GM23338 (cell line): Measurements from ENCODE around the gene THADA. TPM values are rescaled to one million over a fixed set of nuclear protein-coding genes. Genes with fewer than 3 reads are reported as not detected.

ENCODE experiments used
- ATAC-seq: fragments of 200-7000 bp; cut with Tn5 transposase; 3 replicates; pipeline ENCODE4 v1.9.1; 2020
- DNase-seq: peaks from one replicate; pipeline ENCODE4 v3.0.0-alpha.2; 2015; ENCODE audit warnings: low spot score
- H2AFZ ChIP-seq: fragments of 200-600 bp; sonication (generic); 2 replicates; pipeline ENCODE4 v1.8.0; 2016; ENCODE audit warnings: antibody characterized with exemption, mild to moderate bottlenecking, moderate library complexity
- H3F3A ChIP-seq: fragments of 200-600 bp; sonication (generic); replicated peaks from 2 replicates; pipeline ENCODE4 v1.8.0; 2017; ENCODE audit warnings: antibody characterized with exemption, mixed run types, low read depth
- H3K27ac ChIP-seq: fragments of 200-600 bp; sonication (generic); 2 replicates; pipeline ENCODE4 v1.6.1; 2016; ENCODE audit warnings: low read depth
- H3K27me3 ChIP-seq: fragments of 200-600 bp; sonication (generic); 2 replicates; pipeline ENCODE4 v1.8.0; 2016; ENCODE audit warnings: mild to moderate bottlenecking, mixed run types, moderate library complexity; ENCODE audit not compliant: insufficient read depth
- H3K36me3 ChIP-seq: fragments of 200-600 bp; sonication (generic); 2 replicates; pipeline ENCODE4 v1.8.0; 2016; ENCODE audit warnings: mild to moderate bottlenecking; ENCODE audit not compliant: insufficient read depth
- H3K4me1 ChIP-seq: fragments of 200-600 bp; sonication (generic); 2 replicates; pipeline ENCODE4 v1.8.0; 2016; ENCODE audit warnings: mild to moderate bottlenecking, moderate library complexity; ENCODE audit not compliant: insufficient read depth
- H3K4me2 ChIP-seq: fragments of 200-600 bp; sonication (generic); 2 replicates; pipeline ENCODE4 v1.7.1; 2017; ENCODE audit warnings: mixed run types
- H3K4me3 ChIP-seq: fragments of 200-600 bp; sonication (generic); 2 replicates; pipeline ENCODE4 v1.6.1; 2016; ENCODE audit warnings: mixed run types
- H3K79me2 ChIP-seq: fragments of 200-600 bp; sonication (generic); replicated peaks from 2 replicates; pipeline ENCODE4 v1.8.0; 2017; ENCODE audit warnings: mild to moderate bottlenecking; ENCODE audit not compliant: insufficient read depth
- H3K9me2 ChIP-seq: fragments of 200-600 bp; sonication (generic); 2 replicates; pipeline ENCODE4 v1.8.0; 2017; ENCODE audit not compliant: insufficient read depth
- H4K20me1 ChIP-seq: fragments of 200-600 bp; sonication (generic); replicated peaks from 2 replicates; pipeline ENCODE4 v1.8.0; 2017; ENCODE audit warnings: mild to moderate bottlenecking; ENCODE audit not compliant: insufficient read depth
- H3K27ac Mint-ChIP-seq: 2 replicates; pipeline ENCODE4 v1.8.0; 2020; ENCODE audit warnings: inconsistent platforms, mild to moderate bottlenecking, moderate library complexity, mixed read lengths
- H3K27me3 Mint-ChIP-seq: 3 replicates; pipeline ENCODE4 v1.8.0; 2022; ENCODE audit warnings: low read depth, mild to moderate bottlenecking, moderate library complexity, mixed read lengths, inconsistent platforms; ENCODE audit not compliant: insufficient read depth, poor library complexity
- H3K36me3 Mint-ChIP-seq: 3 replicates; pipeline ENCODE4 v1.8.0; 2021; ENCODE audit warnings: low read depth, mild to moderate bottlenecking, inconsistent platforms, moderate library complexity, mixed read lengths
- H3K4me1 Mint-ChIP-seq: 3 replicates; pipeline ENCODE4 v1.8.0; 2020; ENCODE audit warnings: mild to moderate bottlenecking, inconsistent platforms, mixed read lengths
- H3K4me3 Mint-ChIP-seq: 3 replicates; pipeline ENCODE4 v1.8.0; 2021; ENCODE audit warnings: moderate library complexity, mild to moderate bottlenecking, inconsistent platforms, mixed read lengths
- H3K9me3 Mint-ChIP-seq: 3 replicates; pipeline ENCODE4 v1.8.0; 2020; ENCODE audit warnings: moderate library complexity, mild to moderate bottlenecking, inconsistent platforms, mixed read lengths
- CREB1 ChIP-seq: fragments of 250-450 bp; sonication (Bioruptor Pico); IDR thresholded peaks from 2 replicates; pipeline ENCODE4 v1.5.0; 2020; ENCODE audit warnings: low read depth, mild to moderate bottlenecking, moderate library complexity
- CTCF ChIP-seq, 2 experiments: fragments of 200-600 bp in 1 of 2; sonication (generic) in 1 of 2; conservative IDR thresholded peaks; 2 replicates each; pipeline versions ENCODE4 v1.5.1 to v1.6.1; 2016 to 2017; ENCODE audit warnings: antibody characterized with exemption in 2 of 2, low read depth in 2 of 2, mild to moderate bottlenecking in 2 of 2, moderate library complexity in 1 of 2
- ETS1 ChIP-seq: IDR thresholded peaks from 2 replicates; pipeline ENCODE4 v1.6.1; 2016; ENCODE audit warnings: antibody characterized with exemption
- EZH2 ChIP-seq: fragments of 200-600 bp; sonication (generic); IDR thresholded peaks from one replicate; pipeline ENCODE4 v1.8.0; 2017; ENCODE audit warnings: antibody characterized with exemption, mild to moderate bottlenecking, low read depth; ENCODE audit not compliant: unreplicated experiment
- EZH2phosphoT487 ChIP-seq: fragments of 200-600 bp; sonication (generic); IDR thresholded peaks from one replicate; pipeline ENCODE4 v1.8.1; 2018; ENCODE audit warnings: antibody characterized with exemption; ENCODE audit not compliant: unreplicated experiment
- JUNB ChIP-seq: IDR thresholded peaks from one replicate; pipeline ENCODE4 v1.6.1; 2016; ENCODE audit warnings: antibody characterized with exemption; ENCODE audit not compliant: unreplicated experiment
- NANOG ChIP-seq: IDR thresholded peaks from 2 replicates; pipeline ENCODE4 v1.6.1; 2016; ENCODE audit warnings: antibody characterized with exemption, borderline replicate concordance
- POLR2AphosphoS5 ChIP-seq: IDR thresholded peaks from 2 replicates; pipeline ENCODE4 v1.6.1; 2016; ENCODE audit warnings: antibody characterized with exemption, low read depth
- REST ChIP-seq: IDR thresholded peaks from one replicate; pipeline ENCODE4 v1.6.1; 2018; ENCODE audit warnings: antibody characterized with exemption; ENCODE audit not compliant: unreplicated experiment
- STAT1 ChIP-seq: IDR thresholded peaks from one replicate; pipeline ENCODE4 v1.6.1; 2016; ENCODE audit warnings: antibody characterized with exemption; ENCODE audit not compliant: unreplicated experiment
- ZNF114 ChIP-seq: fragments of 250-450 bp; sonication (Bioruptor Pico); IDR thresholded peaks from 2 replicates; pipeline ENCODE4 v1.5.0; 2020; ENCODE audit warnings: mild to moderate bottlenecking, moderate library complexity
- ZNF331 ChIP-seq: fragments of 250-450 bp; sonication (Bioruptor Pico); IDR thresholded peaks from 2 replicates; pipeline ENCODE4 v1.5.0; 2020; ENCODE audit warnings: low read depth, mild to moderate bottlenecking, moderate library complexity
- polyA plus RNA-seq: library from polyadenylated mRNA; unstranded; fragments of >200 nt; fragmentation: Nextera tagmentation; extraction: Ambion mirVana; gene quantifications from 2 replicates; pipeline ENCODE4 v1.2.1, GENCODE V29; 2016
- total RNA-seq: library from RNA; depleted of rRNA; stranded (reverse); fragments of >200 nt; shearing (Covaris generic); gene quantifications from 2 replicates; pipeline ENCODE4 v1.2.3, GENCODE V29; 2014
- TF ChIP-seq, protein P1 (sequence below): fragments of 250-450 bp; sonication (Bioruptor Pico); IDR thresholded peaks from 2 replicates; pipeline ENCODE4 v1.5.0; 2020; ENCODE audit warnings: mild to moderate bottlenecking, moderate library complexity

The THADA gene
- total and polyA plus RNA-seq, 2 experiments from 2014 or later, result 17.0 to 30.7 TPM

DNA sequence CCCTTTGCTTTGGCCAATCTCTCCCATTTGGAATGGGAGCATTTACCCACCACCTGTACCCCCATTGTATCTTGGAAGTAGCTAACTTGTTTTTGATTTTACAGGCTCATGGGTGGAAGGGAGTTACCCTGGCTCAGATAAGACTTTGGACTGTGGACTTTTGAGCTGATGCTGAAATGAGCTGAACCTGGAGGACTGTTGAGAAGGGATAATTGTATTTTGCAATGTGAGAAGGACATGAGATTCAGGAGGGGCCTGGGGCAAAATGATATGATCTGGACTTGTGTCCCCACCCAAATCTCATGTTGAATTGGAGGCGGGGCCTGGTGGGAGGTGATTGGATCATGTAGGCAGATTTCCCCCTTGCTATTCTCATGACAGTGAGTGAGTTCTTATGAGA, 310.9 kb downstream of the THADA start:
- no peak overlapping the region for H3K27ac Mint-ChIP-seq

More for the DNA sequence above, 310.9 kb downstream of the THADA start:
- TF ChIP-seq, protein P1, sequence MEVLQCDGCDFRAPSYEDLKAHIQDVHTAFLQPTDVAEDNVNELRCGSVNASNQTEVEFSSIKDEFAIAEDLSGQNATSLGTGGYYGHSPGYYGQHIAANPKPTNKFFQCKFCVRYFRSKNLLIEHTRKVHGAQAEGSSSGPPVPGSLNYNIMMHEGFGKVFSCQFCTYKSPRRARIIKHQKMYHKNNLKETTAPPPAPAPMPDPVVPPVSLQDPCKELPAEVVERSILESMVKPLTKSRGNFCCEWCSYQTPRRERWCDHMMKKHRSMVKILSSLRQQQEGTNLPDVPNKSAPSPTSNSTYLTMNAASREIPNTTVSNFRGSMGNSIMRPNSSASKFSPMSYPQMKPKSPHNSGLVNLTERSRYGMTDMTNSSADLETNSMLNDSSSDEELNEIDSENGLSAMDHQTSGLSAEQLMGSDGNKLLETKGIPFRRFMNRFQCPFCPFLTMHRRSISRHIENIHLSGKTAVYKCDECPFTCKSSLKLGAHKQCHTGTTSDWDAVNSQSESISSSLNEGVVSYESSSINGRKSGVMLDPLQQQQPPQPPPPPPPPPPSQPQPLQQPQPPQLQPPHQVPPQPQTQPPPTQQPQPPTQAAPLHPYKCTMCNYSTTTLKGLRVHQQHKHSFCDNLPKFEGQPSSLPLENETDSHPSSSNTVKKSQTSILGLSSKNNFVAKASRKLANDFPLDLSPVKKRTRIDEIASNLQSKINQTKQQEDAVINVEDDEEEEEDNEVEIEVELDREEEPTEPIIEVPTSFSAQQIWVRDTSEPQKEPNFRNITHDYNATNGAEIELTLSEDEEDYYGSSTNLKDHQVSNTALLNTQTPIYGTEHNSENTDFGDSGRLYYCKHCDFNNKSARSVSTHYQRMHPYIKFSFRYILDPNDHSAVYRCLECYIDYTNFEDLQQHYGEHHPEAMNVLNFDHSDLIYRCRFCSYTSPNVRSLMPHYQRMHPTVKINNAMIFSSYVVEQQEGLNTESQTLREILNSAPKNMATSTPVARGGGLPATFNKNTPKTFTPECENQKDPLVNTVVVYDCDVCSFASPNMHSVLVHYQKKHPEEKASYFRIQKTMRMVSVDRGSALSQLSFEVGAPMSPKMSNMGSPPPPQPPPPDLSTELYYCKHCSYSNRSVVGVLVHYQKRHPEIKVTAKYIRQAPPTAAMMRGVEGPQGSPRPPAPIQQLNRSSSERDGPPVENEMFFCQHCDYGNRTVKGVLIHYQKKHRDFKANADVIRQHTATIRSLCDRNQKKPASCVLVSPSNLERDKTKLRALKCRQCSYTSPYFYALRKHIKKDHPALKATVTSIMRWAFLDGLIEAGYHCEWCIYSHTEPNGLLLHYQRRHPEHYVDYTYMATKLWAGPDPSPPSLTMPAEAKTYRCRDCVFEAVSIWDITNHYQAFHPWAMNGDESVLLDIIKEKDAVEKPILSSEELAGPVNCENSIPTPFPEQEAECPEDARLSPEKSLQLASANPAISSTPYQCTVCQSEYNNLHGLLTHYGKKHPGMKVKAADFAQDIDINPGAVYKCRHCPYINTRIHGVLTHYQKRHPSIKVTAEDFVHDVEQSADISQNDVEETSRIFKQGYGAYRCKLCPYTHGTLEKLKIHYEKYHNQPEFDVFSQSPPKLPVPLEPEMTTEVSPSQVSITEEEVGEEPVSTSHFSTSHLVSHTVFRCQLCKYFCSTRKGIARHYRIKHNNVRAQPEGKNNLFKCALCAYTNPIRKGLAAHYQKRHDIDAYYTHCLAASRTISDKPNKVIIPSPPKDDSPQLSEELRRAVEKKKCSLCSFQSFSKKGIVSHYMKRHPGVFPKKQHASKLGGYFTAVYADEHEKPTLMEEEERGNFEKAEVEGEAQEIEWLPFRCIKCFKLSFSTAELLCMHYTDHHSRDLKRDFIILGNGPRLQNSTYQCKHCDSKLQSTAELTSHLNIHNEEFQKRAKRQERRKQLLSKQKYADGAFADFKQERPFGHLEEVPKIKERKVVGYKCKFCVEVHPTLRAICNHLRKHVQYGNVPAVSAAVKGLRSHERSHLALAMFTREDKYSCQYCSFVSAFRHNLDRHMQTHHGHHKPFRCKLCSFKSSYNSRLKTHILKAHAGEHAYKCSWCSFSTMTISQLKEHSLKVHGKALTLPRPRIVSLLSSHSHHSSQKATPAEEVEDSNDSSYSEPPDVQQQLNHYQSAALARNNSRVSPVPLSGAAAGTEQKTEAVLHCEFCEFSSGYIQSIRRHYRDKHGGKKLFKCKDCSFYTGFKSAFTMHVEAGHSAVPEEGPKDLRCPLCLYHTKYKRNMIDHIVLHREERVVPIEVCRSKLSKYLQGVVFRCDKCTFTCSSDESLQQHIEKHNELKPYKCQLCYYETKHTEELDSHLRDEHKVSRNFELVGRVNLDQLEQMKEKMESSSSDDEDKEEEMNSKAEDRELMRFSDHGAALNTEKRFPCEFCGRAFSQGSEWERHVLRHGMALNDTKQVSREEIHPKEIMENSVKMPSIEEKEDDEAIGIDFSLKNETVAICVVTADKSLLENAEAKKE (CRISPR knock-in tag), result no peak
- TF ChIP-seq REST, result no peak
- no peak for TF ChIP-seq EZH2phosphoT487
- no peak for TF ChIP-seq POLR2AphosphoS5
- TF ChIP-seq ZNF114 (CRISPR knock-in tag), result no peak
- no peak for TF ChIP-seq NANOG
- no peak for TF ChIP-seq ETS1
- no peak for TF ChIP-seq ZNF331
- TF ChIP-seq JUNB, result no peak
- no peak for TF ChIP-seq STAT1
- no peak for TF ChIP-seq CTCF (conservative IDR thresholded peaks at IDR 0.05; ENCODE audit: low read depth in 2 of 2)
- no peak for TF ChIP-seq EZH2
- no peak for TF ChIP-seq CREB1 (CRISPR knock-in tag)
- Mint-ChIP-seq H3K4me3 (no peak overlapping the region), H3K27me3 (no peaks in the 10 kb centered on the region), H3K4me1 (no peaks in the 10 kb centered on the region), H3K36me3 (peaks cover 65% of the 10 kb centered on the region), H3K9me3 (peaks cover 38% of the 10 kb centered on the region)
- H4K20me1 ChIP-seq, result no peaks in the 10 kb centered on the region
- H3K4me1 ChIP-seq, result no peaks in the 10 kb centered on the region
- no peak overlapping the region for H3K4me3 ChIP-seq
- no peak overlapping the region for H3K27ac ChIP-seq
- no peaks in the 10 kb centered on the region for H3K27me3 ChIP-seq
- no peak for DNase-seq
- H3K4me2 ChIP-seq, result no peak overlapping the region
- H3K9me2 ChIP-seq, result no peaks in the 10 kb centered on the region
- H2AFZ ChIP-seq, result no peak overlapping the region
- H3F3A ChIP-seq, result no peaks in the 10 kb centered on the region
- no peak for ATAC-seq
- H3K79me2 ChIP-seq, result no peaks in the 10 kb centered on the region
- peaks cover 13% of the 10 kb centered on the region for H3K36me3 ChIP-seq
